ENCODE data around the gene NUP37. TPM values are rescaled to one million over a fixed set of nuclear protein-coding genes. Genes with fewer than 3 reads are reported as not detected.

The NUP37 gene
- total RNA-seq, 3 donors from 2014 or later (not counting 1 experiment from before 2014, with no cell fraction given), result 10.6 to 14.7 (median 10.7) TPM

DNA sequence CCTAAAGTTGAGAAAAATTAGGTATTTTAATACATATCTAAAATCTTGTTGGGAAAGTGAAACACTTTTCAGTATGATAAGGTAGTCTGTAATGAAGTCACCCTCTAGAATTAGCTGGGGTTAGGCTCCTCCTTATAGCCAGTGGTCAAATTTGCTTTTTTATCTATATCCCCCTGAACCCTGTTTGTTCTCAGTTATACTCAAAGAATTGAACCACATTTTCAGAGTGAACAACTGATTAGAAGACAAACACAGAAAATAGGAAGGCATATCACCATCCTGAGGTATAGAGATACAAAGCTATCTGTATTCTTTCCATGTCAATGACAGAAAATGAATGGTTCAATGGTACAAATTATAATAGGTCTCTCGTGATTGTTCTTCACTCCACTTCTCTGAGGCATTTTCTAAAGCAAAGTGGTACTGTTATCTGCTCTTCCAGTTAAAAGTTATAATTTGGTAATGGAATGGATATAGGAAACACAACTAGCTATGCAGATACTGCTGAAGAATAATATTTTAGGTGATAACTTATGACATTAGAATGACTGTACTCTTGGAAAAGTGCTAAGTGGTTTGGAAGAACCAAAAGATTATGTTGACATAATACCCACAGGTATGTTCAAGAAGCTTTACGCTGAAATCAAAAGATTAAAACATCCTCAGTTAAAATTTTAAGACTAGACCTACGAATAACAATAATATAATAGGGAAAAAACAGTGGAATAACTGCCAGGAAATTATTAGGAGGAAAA lies 85.7 kb downstream of the NUP37 start:
- DNase-seq (no peak), ATAC-seq (no peak)
- 100% methylated on average over 1 of the region's 3 CpGs for WGBS (ENCODE audit: insufficient coverage)
- Histone ChIP-seq H3K36me3 (ENCODE audit: control insufficient read depth, insufficient read depth, low read length) (peaks cover 69% of the 10 kb centered on the region), H3K9me3 (ENCODE audit: control insufficient read depth, insufficient read depth, low read length) (no peaks in the 10 kb centered on the region), H3K27me3 (ENCODE audit: control insufficient read depth, insufficient read depth, low read length) (no peaks in the 10 kb centered on the region), H3K4me1 (ENCODE audit: control insufficient read depth, insufficient read depth, low read length) (no peaks in the 10 kb centered on the region), H3K27ac (ENCODE audit: low read length) (no peak overlapping the region), H3K4me3 (ENCODE audit: low read length) (no peak overlapping the region)
- H3K9me3 Mint-ChIP-seq, result no peaks in the 10 kb centered on the region
- H3K4me1 Mint-ChIP-seq, result no peaks in the 10 kb centered on the region
- H3K27me3 Mint-ChIP-seq (ENCODE audit: low read depth in 2 of 2), result no peaks in the 10 kb centered on the region
- TF ChIP-seq CTCF (IDR thresholded peaks at IDR 0.05), result no peak
- no peak overlapping the region for H3K27ac Mint-ChIP-seq
- H3K36me3 Mint-ChIP-seq, result peaks cover 21% of the 10 kb centered on the region
- intact Hi-C loops (cut with micrococcal nuclease), result no loop called here
- no peak overlapping the region for H3K4me3 Mint-ChIP-seq

- Histone ChIP-seq H3K4me1 (ENCODE audit: control insufficient read depth, insufficient read depth, low read length) (no peaks in the 10 kb centered on the region), H3K4me3 (ENCODE audit: low read length) (no peak overlapping the region), H3K36me3 (ENCODE audit: control insufficient read depth, insufficient read depth, low read length) (peaks cover 66% of the 10 kb centered on the region), H3K9me3 (ENCODE audit: control insufficient read depth, insufficient read depth, low read length) (no peaks in the 10 kb centered on the region), H3K27ac (ENCODE audit: low read length) (no peak overlapping the region), H3K27me3 (ENCODE audit: control insufficient read depth, insufficient read depth, low read length) (no peaks in the 10 kb centered on the region)
- H3K27me3 Mint-ChIP-seq (ENCODE audit: low read depth in 2 of 2), result no peaks in the 10 kb centered on the region
- H3K4me1 Mint-ChIP-seq, result no peaks in the 10 kb centered on the region
- no peaks in the 10 kb centered on the region for H3K9me3 Mint-ChIP-seq
- intact Hi-C loops (cut with micrococcal nuclease), result no loop called here
- H3K4me3 Mint-ChIP-seq, result no peak overlapping the region
- H3K36me3 Mint-ChIP-seq, result peaks cover 27% of the 10 kb centered on the region
- no peak for ATAC-seq
- H3K27ac Mint-ChIP-seq, result no peak overlapping the region
- no peak for TF ChIP-seq CTCF (IDR thresholded peaks at IDR 0.05)
- no peak for DNase-seq
These were observed 88.1 kb downstream of the NUP37 start for GRCh38 chr12:102031852-102032251.

DNA sequence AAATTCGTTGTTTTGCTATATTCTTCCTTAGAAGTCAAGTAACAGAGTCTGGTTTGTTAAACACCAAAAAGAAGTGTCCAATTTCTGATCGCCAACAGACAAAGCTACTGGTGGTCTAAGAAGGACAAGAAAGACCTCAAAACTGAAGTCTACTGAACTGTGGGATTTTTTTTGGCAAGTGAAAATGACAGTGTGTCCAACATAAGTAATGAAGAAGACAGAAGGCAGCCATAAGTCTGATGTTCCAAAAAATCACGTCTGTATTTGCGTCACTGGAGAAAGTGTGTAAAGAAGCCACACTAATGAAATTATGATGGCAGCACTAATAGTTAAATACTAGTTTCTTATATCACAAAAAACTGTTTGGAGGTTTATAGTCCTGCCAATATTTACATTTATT lies 90.8 kb downstream of the NUP37 start:
- WGBS (ENCODE audit: insufficient coverage), result 98% methylated on average over 3 of the region's 4 CpGs
- Mint-ChIP-seq H3K4me1 (peaks cover 0 to 7% of the 10 kb centered on the region in 2 donors), H3K36me3 (peaks cover 9% of the 10 kb centered on the region), H3K27ac (no peak overlapping the region), H3K27me3 (ENCODE audit: low read depth in 2 of 2) (no peaks in the 10 kb centered on the region), H3K4me3 (no peak overlapping the region), H3K9me3 (no peaks in the 10 kb centered on the region)
- Histone ChIP-seq H3K36me3 (ENCODE audit: control insufficient read depth, insufficient read depth, low read length) (peaks cover 65% of the 10 kb centered on the region), H3K4me1 (ENCODE audit: control insufficient read depth, insufficient read depth, low read length) (no peaks in the 10 kb centered on the region), H3K9me3 (ENCODE audit: control insufficient read depth, insufficient read depth, low read length) (no peaks in the 10 kb centered on the region), H3K4me3 (ENCODE audit: low read length) (no peak overlapping the region), H3K27ac (ENCODE audit: low read length) (no peak overlapping the region), H3K27me3 (ENCODE audit: control insufficient read depth, insufficient read depth, low read length) (no peaks in the 10 kb centered on the region)
- DNase-seq, result no peak
- no peak for TF ChIP-seq CTCF (IDR thresholded peaks at IDR 0.05)
- no peak for ATAC-seq
- intact Hi-C loops (cut with micrococcal nuclease), result no loop called here

- WGBS (ENCODE audit: insufficient coverage), result 91% methylated on average over 1 of the region's 1 CpG
- no peaks in the 10 kb centered on the region for H3K27me3 Mint-ChIP-seq (ENCODE audit: low read depth in 2 of 2)
- no peaks in the 10 kb centered on the region for H3K9me3 ChIP-seq (ENCODE audit: control insufficient read depth, insufficient read depth, low read length)
- peaks cover 6% of the 10 kb centered on the region for H3K36me3 Mint-ChIP-seq
- no peaks in the 10 kb centered on the region for H3K9me3 Mint-ChIP-seq
- H3K36me3 ChIP-seq (ENCODE audit: control insufficient read depth, insufficient read depth, low read length), result peaks cover 56% of the 10 kb centered on the region
- no peak for DNase-seq
- no peak overlapping the region for H3K27ac Mint-ChIP-seq
- no peak overlapping the region for H3K4me3 Mint-ChIP-seq
- no peaks in the 10 kb centered on the region for H3K27me3 ChIP-seq (ENCODE audit: control insufficient read depth, insufficient read depth, low read length)
- ATAC-seq, result no peak
- no peak for TF ChIP-seq CTCF (IDR thresholded peaks at IDR 0.05)
- H3K4me3 ChIP-seq (ENCODE audit: low read length), result no peak overlapping the region
- H3K4me1 ChIP-seq (ENCODE audit: control insufficient read depth, insufficient read depth, low read length), result no peaks in the 10 kb centered on the region
- H3K27ac ChIP-seq (ENCODE audit: low read length), result no peak overlapping the region
- H3K4me1 Mint-ChIP-seq, result peaks cover 0 to 7% of the 10 kb centered on the region in 2 donors
- intact Hi-C loops (cut with micrococcal nuclease), result no loop called here
These were observed 93.2 kb downstream of the NUP37 start for GRCh38 chr12:102026728-102027127.
